ACC112 (cell line): Measurements from ENCODE around the gene A3GALT2.
"Not testable (repeated sequence)": the region's sequence is repeated elsewhere in the genome, so short reads cannot be mapped to it uniquely, and the experiment has no call there.

Experiments
- H2AFZ ChIP-seq: fragments of 200-600 bp; sonication (generic); one replicate; pipeline ENCODE4 v1.6.0; 2017; ENCODE audit warnings: antibody characterized with exemption, low read length; ENCODE audit not compliant: unreplicated experiment
- H3K27ac ChIP-seq: fragments of 200-600 bp; sonication (generic); 2 replicates; pipeline ENCODE4 v1.5.1; 2014; ENCODE audit warnings: low read depth, mild to moderate bottlenecking, antibody characterized with exemption, low read length, moderate library complexity
- H3K27me3 ChIP-seq: fragments of 200-600 bp; sonication (generic); 2 replicates; pipeline ENCODE4 v1.6.1; 2014; ENCODE audit warnings: mild to moderate bottlenecking, antibody characterized with exemption, low read length, moderate library complexity, mixed read lengths; ENCODE audit not compliant: insufficient read depth
- H3K36me3 ChIP-seq: fragments of 200-600 bp; sonication (generic); 2 replicates; pipeline ENCODE4 v1.6.1; 2016; ENCODE audit warnings: mild to moderate bottlenecking, antibody characterized with exemption, low read length, moderate library complexity, mixed read lengths; ENCODE audit not compliant: insufficient read depth
- H3K4me1 ChIP-seq: fragments of 200-600 bp; sonication (generic); one replicate; pipeline ENCODE4 v1.6.1; 2016; ENCODE audit warnings: low read length, mixed read lengths; ENCODE audit not compliant: insufficient read depth, unreplicated experiment, control insufficient read depth
- H3K4me3 ChIP-seq: fragments of 200-600 bp; sonication (generic); 2 replicates; pipeline ENCODE4 v1.5.1; 2014; ENCODE audit warnings: mild to moderate bottlenecking, low read depth, low read length
- H3K79me2 ChIP-seq: fragments of 200-600 bp; sonication (generic); one replicate; pipeline ENCODE4 v1.6.0; 2016; ENCODE audit warnings: low read length; ENCODE audit not compliant: control insufficient read depth, unreplicated experiment, insufficient read depth

Gene A3GALT2

DNA sequence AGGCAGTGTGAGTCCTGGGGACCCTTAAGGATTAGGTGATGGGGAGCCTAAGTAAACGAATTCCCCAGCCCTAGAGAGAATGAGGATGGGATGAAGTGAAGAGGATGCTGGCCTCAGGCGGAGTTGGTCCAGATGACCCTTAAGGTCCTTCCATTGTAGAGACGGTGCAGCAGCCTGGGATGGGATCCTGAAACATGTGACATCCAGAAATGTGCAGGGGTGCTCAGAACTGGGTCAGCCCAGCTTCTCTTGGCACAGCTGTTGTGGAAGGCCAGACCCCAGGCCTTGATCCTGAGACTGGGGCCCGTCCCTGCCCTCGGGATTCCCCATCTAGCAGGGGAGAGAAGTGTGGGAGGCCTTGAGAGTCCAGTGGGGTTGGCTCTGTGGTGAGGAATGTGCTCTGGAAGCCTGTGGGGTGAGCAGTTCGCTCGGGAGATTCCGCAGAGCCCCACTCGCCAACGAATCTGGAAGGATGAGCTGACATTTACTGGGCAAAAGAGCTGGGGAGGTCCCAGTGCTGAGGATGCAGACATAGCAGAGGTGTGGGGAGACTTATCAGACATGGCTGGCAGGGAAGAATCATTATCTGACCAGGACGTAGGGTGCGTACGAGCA is 28.1 kb downstream of the A3GALT2 start:
- no peak overlapping the region for H3K4me3 ChIP-seq
- H3K36me3 ChIP-seq: no peaks in the 10 kb centered on the region; the same call in 1 of the 2 replicates
- no peaks in the 10 kb centered on the region for H3K4me1 ChIP-seq
- H3K27ac ChIP-seq: no peak overlapping the region
- no peaks in the 10 kb centered on the region for H3K27me3 ChIP-seq
- H2AFZ ChIP-seq: no peak overlapping the region
- no peaks in the 10 kb centered on the region for H3K79me2 ChIP-seq

DNA sequence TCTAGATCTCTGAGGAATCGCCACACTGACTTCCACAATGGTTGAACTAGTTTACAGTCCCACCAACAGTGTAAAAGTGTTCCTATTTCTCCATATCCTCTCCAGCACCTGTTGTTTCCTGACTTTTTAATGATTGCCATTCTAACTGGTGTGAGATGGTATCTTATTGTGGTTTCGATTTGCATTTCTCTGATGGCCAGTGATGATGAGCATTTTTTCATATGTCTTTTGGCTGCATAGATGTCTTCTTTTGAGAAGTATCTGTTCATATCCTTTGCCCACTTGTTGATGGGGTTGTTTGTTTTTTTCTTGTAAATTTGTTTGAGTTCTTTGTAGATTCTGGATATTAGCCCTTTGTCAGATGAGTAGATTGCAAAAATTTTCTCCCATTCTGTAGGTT is 30.3 kb downstream of the A3GALT2 start:
- not testable (repeated sequence) for H3K27ac ChIP-seq, H3K4me1 ChIP-seq, H3K4me3 ChIP-seq, H3K36me3 ChIP-seq, H2AFZ ChIP-seq, H3K27me3 ChIP-seq, H3K79me2 ChIP-seq

DNA sequence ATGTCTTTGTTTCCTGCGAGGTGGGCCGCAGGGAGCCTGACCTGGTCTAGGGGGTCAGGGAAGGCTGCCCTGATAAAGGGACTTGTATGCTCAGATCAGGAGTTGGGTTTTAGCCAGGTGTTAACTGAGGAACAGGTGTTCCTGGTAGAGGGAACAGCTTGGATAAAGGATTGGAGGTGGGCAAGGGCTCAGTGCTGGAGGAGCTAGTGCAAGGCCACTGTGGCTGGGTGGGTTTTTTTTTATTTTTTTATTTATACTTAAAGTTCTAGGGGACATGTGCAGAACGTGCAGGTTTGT is 31.1 kb downstream of the A3GALT2 start:
- Histone ChIP-seq H3K4me3 (no peak overlapping the region), H3K27me3 (no peaks in the 10 kb centered on the region), H3K27ac (no peak overlapping the region), H3K4me1 (no peaks in the 10 kb centered on the region), H3K36me3 (no peaks in the 10 kb centered on the region), H3K79me2 (no peaks in the 10 kb centered on the region), H2AFZ (no peak overlapping the region)

DNA sequence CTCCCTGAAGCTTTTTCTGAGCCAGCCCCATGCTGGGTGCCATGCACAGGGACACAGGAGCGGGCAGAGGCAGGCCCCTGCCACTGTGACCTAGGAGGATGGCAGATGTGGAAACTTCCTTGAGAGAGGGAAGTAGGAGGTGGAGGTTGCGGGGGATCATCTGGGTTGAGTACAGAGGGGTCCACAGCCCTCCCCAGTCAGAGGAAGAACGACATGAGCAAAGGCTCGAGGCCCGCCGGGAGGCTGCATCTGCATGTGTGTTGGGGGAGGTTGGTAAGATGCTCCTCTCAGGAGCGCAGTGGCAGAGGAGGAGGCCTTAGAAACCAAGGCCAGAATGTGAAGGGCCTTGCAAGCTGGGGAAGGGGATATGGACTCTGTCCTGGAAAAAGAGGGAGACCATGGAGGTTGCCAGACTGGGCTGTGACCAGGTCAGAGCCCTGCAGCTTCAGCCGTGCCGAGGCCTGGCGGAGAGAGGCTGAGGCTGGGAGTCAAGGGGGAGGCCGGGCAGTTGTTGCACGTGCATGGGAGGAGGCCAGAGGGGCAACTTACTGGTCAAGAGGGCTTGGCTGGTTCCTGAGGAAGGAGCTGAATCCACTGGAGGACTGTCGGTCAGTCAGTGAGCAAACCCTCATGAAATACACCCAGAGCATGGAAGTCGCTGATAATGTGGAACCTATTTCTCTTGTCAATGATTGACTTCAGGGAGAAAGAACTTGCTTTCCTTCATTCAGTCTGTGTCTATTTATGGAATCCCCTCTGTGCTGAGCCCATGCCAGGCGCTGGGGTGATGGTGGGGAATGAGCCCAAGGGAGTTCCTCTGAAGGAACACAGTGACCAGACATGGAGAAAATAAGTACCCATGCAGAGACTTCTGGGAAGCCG is 31.7 kb downstream of the A3GALT2 start:
- Histone ChIP-seq H3K4me3 (no peak overlapping the region), H3K4me1 (no peaks in the 10 kb centered on the region), H3K79me2 (no peaks in the 10 kb centered on the region), H2AFZ (no peak overlapping the region), H3K27me3 (no peaks in the 10 kb centered on the region), H3K36me3 (no peaks in the 10 kb centered on the region), H3K27ac (no peak overlapping the region)

DNA sequence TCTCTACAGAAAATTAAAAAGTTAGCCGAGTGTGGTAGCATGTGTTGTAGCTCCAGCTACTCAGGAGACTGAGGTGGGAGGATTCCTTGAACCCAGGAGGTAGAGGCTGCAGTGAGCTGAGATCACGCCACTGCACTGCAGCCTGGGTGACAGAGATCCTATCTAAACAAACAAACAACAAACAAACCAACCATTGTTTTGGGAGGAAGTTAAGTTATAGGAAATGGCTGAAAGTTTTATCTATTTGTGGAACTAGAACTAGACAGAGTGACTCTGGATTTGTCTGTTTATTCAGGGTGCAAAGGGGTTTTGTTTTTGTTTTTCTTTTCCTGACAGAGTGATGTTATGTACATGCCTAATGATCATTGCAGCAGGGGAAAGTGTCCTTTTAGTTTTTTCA is 33.6 kb downstream of the A3GALT2 start:
- Histone ChIP-seq H3K27me3 (no peaks in the 10 kb centered on the region), H3K79me2 (no peaks in the 10 kb centered on the region), H3K4me3 (no peak overlapping the region), H3K27ac (no peak overlapping the region), H3K4me1 (no peaks in the 10 kb centered on the region), H3K36me3 (no peaks in the 10 kb centered on the region), H2AFZ (no peak overlapping the region)

DNA sequence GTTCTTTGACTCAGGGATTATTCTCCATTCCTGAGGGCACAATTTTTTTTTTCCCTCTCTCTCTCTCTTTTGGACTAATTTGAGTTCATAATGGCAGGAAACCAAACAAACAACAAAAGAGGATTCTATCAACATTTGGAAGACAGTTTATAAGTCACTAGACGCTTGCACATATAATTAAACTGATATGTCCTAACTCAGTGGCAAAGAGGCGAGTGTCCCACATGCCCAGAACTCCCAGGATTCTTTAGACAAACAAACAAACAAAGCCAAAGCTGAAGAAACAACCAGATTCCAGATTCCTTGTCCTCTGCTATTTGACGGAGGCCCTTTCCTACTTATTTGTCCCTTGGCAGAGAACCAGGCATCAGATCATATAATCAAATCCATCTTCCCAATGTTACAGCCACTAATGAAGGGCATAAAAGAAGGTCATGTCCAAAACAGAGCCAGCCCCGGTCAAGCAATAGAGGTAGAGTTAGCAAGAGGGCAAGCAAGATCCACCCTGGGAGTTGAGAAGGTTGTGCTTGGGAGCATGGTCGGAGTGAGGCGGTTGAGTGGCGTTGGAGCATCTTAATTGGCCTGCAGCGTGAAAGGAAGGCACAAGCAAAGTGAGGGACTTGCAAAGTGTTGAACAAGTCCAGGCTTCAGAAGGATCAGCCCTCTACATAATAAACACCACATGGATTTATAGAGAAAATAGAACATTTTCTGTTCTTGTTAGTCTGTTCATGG is 34.3 kb downstream of the A3GALT2 start:
- no peaks in the 10 kb centered on the region for H3K79me2 ChIP-seq
- H3K4me3 ChIP-seq: no peak overlapping the region
- no peaks in the 10 kb centered on the region for H3K4me1 ChIP-seq
- no peak overlapping the region for H2AFZ ChIP-seq
- H3K36me3 ChIP-seq: peaks cover 2% of the 10 kb centered on the region; the same call in 1 of the 2 replicates
- H3K27ac ChIP-seq: no peak overlapping the region
- H3K27me3 ChIP-seq: no peaks in the 10 kb centered on the region

DNA sequence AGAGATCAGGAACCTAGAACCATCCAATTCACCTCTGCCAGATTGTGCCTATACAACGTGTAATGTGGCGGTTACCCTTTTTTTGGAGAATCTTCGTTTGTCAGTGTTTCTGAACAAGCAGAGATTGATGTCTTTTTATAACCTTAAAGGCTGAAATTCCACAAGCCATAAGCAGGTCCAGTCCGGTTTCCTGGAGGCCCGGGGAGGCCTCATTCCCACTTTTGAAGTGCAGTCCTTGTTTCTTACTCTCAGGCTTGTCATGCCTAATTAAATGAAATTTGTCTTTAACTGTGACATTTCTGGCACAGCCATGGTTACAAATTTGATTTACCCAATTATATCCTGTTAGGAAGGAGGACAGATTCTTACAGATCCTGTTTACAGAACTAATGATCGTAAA is 36.8 kb downstream of the A3GALT2 start:
- Histone ChIP-seq H3K4me1 (no peaks in the 10 kb centered on the region), H3K27ac (no peak overlapping the region), H3K79me2 (no peaks in the 10 kb centered on the region), H2AFZ (no peak overlapping the region), H3K36me3 (peaks cover 2% of the 10 kb centered on the region; the same call in 1 of the 2 replicates), H3K4me3 (no peak overlapping the region), H3K27me3 (no peaks in the 10 kb centered on the region)

DNA sequence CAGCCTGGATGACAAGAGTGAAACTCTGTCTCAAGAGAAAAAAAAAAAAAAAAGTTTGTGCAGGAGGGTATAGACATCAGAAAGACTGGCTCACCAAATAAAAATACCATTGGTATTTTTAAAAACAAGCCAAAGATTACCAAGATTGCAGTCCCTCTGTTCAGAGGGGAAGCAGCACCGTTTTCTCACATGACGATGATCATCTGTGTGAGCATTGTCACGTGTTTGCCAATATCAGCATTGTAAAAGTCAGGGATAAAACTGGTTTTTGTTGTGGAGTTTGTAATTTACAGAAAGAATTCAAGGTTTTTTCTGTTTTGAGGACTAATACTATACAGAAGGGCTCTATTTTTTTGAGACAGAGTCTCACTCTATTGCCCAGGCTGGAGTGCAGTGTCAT is 38.1 kb downstream of the A3GALT2 start:
- Histone ChIP-seq H3K27ac (no peak overlapping the region), H3K4me3 (no peak overlapping the region), H3K79me2 (no peaks in the 10 kb centered on the region), H3K27me3 (no peaks in the 10 kb centered on the region), H3K36me3 (peaks cover 2% of the 10 kb centered on the region; the same call in 1 of the 2 replicates), H2AFZ (no peak overlapping the region), H3K4me1 (no peaks in the 10 kb centered on the region)

DNA sequence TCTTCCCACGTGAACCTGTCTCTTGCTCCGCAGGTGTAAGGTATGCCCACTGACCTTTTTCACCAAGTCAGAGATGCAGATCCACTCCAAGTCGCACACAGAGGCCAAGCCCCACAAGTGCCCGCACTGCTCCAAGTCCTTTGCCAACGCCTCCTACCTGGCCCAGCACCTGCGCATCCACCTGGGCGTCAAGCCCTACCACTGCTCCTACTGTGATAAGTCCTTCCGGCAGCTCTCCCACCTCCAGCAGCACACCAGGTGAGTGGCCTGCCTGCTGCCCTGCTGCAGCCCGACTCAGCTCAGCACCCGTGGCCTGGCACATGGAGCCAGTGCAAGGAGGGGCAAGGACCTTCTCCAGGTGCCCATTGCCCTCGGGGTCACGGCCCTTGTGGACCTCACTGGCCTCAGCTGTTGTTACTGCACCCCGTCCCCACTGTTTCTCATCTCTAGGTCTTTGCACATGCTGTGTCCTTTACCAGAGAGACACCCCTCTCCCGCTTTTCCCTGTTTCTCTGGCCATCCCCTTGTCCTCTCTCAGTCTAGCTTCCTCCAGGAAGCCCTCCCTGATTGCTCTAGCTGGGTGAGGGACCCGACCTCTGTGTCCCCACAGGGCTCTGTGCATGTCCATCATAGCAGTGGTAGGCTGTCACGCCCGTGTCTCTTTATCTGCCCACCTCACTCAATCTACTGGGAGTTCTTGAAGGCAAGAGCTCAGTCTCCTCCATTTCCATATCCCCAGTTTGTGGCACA is 39.2 kb downstream of the A3GALT2 start:
- H2AFZ ChIP-seq: no peak overlapping the region
- H3K27ac ChIP-seq: no peak overlapping the region
- H3K4me3 ChIP-seq: no peak overlapping the region
- H3K4me1 ChIP-seq: no peaks in the 10 kb centered on the region
- no peaks in the 10 kb centered on the region for H3K79me2 ChIP-seq
- H3K36me3 ChIP-seq: peaks cover 2% of the 10 kb centered on the region; the same call in 1 of the 2 replicates
- H3K27me3 ChIP-seq: no peaks in the 10 kb centered on the region

DNA sequence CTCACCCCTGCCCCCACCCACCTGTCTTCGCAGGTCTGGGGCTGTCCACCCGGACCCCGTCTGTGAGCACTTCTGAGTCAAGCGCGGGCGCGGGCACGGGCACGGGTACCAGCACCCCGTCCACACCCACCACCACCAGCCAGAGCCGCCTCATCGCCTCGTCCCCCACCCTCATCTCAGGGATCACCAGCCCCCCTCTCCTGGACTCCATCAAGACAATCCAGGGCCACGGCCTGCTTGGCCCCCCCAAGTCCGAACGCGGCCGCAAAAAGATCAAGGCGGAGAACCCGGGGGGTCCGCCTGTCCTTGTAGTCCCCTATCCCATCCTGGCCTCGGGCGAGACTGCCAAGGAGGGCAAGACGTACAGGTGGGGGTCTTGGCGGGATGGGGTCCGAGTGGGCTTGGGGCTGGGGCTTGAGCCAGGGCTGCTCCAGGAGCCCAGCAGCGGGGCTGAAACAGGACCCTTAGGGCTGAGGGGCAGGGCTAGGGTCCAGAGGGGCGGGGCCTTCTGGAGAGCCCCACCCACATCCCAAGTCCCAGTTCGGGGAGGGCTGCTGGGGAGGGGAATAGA is 40.7 kb downstream of the A3GALT2 start:
- Histone ChIP-seq H3K27ac (no peak overlapping the region), H3K4me1 (no peaks in the 10 kb centered on the region), H2AFZ (no peak overlapping the region), H3K27me3 (no peaks in the 10 kb centered on the region), H3K36me3 (peaks cover 2% of the 10 kb centered on the region; the same call in 1 of the 2 replicates), H3K4me3 (no peak overlapping the region), H3K79me2 (no peaks in the 10 kb centered on the region)
